ENCODE data around the gene GMPR2.

GMPR2 gene

DNA sequence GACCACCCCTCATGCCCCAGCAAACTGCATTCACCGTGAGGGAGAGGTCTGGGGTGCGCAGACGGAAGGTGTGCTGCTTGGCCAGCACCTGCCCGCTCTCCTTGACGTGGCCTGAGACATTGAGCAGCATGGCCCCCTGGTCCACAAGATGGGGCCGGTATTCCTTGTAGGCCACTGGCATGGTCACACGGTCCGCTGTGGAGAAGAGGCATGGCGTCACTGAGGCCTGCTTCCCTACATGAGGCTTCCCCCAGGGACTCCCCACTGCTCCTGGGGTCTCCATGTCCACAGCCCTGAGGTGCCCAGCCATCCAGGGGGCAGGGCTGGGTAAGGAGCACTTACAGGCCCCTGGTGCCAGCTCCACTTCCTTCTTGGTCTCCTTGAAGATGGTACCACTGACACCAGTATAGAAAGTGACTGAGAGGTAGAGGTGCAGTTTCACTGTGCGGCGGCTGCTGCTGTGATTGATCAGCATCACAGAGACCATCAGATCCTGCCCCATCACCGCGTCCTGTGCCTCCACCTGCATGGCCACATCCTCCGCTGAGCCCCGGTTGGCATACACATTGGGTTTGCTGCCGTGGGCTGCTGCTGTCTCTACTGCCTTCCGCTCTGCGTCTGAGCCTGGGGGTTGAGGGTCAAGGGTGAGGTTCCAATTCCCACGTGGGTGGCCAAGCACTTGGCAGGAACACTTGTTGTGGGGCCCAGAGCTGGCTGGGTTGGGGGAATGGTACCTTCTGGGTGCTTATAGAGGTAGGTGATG is 22.1 kb downstream of the GMPR2 start:
- DNase-seq: no peak

DNA sequence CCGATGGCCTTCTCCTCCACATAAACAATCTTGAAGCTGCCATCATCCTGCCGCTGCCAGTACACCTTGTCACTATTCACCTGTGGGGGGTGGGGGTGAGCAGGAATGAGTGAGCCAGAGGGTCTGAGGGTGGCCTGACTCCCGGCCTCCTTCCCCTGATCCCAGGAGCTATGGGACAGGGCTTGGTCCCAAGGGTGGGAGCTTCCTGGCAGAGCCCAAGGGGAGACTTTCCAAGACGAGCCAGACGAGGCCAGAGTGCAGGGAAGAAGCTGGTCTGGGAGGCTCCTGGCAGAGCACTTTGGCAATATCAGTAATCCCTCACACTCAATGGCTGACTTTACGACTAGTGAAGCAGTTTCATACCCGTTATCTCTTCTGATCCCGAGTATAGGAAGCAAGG is 22.7 kb downstream of the GMPR2 start:
- no peak for DNase-seq

- DNase-seq: no peak
These were observed 23.4 kb downstream of the GMPR2 start for GRCh38 chr14:24255931-24256711.

DNA sequence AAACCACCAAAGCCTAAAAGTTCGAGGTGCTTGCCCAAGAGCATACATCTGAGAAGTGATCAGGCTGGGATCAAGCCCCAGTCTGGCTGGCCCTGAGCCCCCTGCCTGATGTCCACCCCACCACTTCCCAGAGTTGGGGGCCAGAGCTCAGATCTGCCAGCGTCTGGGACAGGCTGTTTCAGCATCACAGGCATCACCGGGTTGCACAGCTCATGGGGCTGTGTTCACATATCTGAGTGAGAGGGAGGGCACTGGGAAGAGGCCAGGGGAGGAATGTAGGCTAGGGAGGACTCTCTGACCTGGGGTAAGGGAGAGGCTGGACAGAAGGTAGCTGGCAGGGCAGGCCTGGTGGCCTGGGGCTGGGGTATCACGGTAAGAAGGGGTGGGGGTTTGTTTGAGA is 24.2 kb downstream of the GMPR2 start:
- no peak for DNase-seq

- DNase-seq: no peak
These were observed 25.4 kb downstream of the GMPR2 start for GRCh38 chr14:24258119-24258518.

DNA sequence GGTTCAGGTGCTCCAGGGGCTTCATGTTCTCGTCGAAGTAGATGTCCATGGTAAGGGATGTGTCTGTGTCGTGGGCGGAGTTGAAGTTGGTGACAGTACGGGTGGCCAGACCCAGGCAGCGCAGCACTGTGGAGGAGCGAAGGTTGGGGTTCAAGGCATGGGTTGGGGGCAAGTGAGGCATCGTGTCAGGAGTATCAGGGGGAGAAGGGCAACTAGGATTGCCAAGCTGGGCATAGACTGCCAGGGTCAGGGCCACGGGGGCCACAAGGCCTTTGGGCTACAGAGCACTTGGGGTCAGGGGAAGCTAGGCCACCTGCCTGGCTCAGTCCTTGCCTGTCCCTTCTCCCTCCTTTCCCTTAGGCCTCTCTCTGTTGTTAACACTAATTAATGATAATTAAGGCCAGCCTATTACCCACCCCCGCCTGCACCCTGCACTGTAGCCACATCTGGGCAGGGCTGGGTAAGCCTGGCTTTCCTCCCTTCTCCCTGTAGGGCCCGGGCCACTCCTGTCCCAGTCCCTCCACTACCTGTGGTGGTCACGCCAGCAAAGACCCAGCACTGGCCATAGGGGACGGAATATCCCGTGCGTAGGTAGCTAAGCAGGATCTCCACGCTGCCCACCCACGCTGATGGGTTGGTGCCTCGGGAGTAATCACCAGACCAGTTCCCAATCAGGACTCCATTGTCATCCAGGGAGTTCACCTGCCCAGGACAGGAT is 26.0 kb downstream of the GMPR2 start:
- no peak for DNase-seq

GRCh38 chr14:24259282-24260025 is 26.7 kb downstream of the GMPR2 start:
- DNase-seq: no peak

DNA sequence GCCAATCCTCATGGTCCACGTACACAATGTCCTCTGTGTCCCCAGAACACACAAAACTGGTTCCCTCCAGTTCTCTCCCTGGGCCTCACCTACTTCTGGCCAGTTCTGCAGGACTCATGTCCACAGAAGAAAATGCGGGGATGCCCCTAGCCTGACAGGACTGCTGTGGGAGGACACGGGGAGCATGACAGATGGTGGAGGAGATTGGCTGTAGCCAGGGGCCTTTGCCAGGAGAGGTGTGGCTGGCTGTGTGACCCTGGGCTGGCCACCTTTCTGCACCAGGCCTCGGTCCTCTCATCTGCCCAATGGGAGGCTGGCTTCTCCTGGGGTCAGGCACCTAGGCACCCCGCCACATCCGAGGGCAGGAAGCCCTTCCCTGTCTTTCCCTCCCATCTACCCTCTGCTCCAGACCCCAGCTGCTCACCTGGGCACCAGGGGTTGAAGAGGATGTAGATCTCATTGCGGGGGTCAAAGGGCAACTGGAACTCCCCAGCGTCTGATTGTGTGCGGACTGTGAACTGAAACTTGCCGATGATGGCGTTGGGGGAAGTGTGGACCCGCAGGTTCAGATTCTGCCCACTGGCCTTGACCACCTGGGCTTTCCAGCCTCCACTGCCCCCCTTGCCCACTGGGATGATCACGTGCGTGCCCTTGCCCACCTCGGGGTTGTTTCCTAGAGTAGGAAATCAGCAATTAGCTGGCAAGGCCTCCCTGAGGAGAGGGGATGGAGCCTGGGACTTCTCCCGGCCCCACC is 27.5 kb downstream of the GMPR2 start:
- no peak for DNase-seq

DNA sequence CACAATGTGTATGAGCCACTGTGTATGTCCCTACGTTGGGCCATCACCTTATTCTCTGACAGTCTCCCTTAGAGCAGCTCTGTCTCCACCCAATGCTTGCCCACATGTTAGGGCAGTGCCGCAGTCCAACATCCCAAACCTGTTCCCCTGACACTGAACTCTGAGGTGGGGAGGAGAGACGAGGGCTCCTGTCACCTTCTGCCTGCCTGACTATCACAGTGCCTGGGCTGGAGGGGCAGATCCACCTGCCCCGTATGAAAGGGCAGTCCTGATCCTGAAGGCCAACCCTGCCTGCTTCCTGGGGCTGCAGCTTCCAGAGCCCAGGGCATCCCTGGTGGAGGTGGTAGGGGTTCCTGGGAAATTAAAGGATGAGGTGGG is 28.0 kb downstream of the GMPR2 start:
- DNase-seq: no peak

GRCh38 chr14:24261256-24261968 is 28.7 kb downstream of the GMPR2 start:
- DNase-seq: no peak

- DNase-seq: no peak
These were observed 29.2 kb downstream of the GMPR2 start for GRCh38 chr14:24261969-24262327.

- DNase-seq: no peak
These were observed 30.3 kb downstream of the GMPR2 start, which contains the start of gene TGM1 for GRCh38 chr14:24262821-24263733. TGM1 (minus strand) TSS chr14:24263177; CDS start chr14:24262352, 825 bp downstream.

GRCh38 chr14:24263848-24264247 is 31.1 kb downstream of the GMPR2 start:
- DNase-seq: no peak

GRCh38 chr14:24264298-24264697 is 31.6 kb downstream of the GMPR2 start:
- no peak for DNase-seq

DNA sequence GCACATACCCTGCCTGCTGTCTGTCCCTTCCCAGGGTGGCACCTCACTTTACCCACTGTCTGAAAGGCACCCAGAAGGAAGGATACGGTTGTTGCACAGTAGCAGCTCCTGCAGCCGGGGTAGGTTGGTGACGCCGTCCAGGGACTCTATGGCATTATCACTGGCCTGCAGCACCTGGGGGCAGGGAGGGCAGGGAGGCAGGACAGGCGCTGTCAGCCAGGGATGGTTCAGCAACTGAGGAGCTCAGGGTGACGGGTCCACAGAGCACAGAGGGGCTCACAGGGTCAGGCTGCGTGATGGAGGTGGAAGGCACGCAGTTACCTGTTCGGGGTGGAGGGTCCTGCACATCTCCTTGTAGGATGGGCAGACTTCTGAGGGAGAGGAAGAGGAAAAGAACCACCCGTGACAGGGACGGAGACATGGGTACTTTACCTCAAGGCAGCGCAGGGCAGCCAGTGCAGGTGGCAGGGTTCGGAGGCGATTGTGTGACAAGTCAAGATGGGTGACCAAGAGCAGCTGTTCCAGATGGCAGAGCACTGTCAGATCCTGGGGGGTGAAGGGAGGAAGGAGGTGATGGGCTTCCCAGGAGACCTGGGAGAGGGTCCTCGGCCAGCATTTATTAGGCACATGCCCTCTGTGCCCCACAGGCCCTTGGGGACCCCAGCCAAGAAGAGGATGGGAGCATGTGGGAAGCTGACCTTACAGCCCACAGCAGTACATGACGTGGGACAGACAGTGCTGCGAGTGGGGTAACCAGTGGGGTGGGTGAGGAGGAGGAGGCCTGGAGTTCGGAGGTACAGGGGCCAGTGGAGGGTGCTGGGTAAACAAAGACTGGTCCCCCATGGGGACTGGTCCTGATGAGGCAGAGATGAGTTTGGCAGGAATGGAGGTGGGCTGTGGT is 33.9 kb downstream of the GMPR2 start:
- DNase-seq: no peak

DNA sequence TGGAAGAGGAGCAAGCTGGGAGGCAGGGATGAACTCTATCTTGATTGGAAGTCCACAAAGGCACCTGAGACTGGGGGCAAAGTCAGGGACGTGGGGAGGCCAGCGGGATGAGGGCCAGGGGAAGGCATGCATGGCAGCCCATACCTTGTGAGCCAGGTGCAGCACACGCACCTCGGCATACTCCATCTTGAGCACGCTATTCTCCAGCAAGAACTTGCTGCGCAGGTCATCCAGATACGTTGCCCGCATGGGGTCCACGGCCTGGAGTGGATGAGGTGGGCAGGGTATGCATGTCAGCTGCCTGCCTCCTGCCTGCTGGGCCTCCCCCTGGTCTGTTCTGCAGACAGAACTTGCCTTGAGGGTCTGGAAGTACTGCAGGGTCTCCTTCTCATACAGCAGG is 34.8 kb downstream of the GMPR2 start:
- no peak for DNase-seq

- DNase-seq: no peak
These were observed 35.5 kb downstream of the GMPR2 start for GRCh38 chr14:24268225-24268624.

GRCh38 chr14:24269368-24269767 is 36.6 kb downstream of the GMPR2 start:
- DNase-seq: no peak

GRCh38 chr14:24269910-24270536 is 37.3 kb downstream of the GMPR2 start:
- DNase-seq: no peak
